GM19468 (cell line): ENCODE results near the gene CDON.

Source experiments
- ATAC-seq: cut with Tn5 transposase; IDR thresholded peaks from one replicate; pipeline ENCODE4 v1.9.1; 2021; ENCODE audit warnings: mild to moderate bottlenecking, moderate library complexity, moderate number of reproducible peaks; ENCODE audit not compliant: unreplicated experiment; ENCODE audit errors: extremely low read depth

CDON gene

DNA sequence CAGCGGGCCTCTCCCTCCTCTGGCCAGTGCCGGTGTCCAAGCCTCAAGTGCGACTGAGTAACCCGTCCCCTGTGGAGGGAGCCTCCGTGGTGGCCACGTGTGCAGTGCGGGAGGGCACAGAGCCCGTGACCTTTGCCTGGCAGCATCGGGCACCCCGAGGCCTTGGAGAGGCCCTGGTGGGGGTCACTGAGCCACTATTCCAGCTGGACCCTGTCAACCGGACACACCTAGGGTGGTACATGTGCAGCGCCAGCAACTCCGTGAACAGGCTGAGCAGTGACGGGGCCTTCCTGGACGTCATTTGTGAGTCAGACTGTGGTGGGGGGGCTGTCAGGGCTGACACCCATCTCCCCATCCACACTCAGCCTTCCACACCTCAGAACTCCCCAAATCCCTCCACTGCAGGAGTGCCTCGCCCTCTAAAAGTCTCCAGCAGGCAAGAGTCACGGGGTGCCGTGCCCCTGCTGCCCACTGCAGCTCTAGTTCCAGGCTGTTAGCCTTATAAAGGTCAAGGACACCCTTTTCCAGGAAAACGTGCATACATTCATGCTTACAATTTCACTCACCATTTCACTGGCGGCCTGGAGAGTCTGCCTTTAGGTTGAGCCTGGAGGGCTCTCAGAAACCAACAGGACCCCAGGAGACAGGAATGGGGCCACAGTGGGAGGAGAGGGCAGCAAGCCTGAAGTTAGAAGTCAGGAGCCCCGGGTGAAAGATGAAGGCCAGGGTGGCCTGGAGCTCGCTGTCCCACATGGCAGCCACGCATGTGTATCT, 114.2 kb downstream of the CDON start:
- ATAC-seq: no peak

DNA sequence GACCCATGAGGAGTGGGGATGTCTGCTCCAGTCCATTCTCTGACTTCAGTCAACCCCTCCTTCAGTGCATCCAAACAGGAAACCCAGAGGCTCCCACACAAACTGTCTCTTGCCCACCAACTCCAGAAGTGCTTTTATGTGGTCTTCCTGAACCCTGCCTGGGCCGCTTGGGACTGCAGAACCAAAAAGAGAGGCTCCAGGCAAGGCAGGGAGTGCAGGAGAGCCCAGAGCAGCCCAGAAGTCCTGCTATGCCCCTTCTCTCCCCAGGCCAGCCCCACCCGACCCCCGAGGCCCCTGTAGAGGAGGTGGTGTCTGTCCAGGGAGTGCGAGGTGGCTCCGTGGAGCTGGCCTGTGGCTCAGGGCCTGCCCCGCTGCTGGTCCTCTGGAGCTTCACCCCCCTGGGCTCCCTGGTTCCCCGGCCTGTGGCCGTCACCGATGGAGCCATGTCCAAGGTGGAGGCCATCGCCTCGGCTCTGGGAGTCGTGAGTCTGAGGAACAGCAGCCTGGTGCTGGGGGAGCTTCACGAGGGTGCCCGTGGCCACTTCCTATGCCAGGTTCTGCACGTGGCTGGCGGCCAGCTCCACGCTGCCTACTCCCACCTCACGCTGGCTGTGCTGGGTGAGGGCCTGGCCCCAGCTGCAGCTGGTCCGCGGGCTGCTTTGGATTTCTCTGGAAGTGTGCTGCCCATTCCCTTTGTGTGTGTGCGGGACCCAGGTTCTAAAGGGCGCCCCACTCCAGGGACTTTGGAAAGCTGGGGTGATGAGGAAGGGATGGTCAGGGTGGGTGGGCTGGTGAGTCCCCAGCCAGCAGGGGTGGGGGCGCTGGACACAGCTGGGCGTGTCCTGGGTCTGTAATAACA, 115.0 kb downstream of the CDON start:
- ATAC-seq: no peak

DNA sequence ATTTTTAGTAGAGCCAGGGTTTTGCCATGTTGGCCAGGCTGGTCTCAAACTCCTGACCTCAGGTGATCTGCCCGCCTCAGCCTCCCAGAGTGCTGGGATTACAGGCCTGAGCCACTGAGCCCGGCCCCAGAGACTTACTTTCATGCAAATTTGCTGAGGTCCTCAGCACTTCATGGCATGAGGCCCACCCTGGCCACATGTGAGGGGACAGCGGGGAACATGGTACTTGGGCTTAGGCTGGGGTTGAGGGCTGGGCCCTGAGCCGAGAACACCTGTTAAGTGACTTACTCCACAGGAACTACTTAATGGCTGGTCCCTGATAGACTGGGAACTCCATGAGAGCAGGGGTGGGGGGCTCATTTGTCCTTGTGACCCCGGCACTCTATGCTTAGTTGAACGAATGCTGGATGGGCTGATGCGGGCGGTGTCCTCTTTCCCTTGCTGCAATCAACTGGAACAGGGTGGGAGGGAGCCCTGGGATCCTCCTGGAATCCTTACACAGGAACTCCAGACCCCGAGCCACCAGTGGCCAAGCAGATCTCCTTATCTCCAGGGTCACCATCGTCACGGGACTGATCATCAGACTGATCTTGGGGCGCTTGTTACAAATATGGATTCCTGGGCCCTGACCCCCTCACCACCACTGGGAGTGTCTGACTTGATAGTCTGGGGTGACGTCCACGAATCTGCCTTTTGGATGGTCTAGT, 115.8 kb downstream of the CDON start:
- ATAC-seq: no peak

DNA sequence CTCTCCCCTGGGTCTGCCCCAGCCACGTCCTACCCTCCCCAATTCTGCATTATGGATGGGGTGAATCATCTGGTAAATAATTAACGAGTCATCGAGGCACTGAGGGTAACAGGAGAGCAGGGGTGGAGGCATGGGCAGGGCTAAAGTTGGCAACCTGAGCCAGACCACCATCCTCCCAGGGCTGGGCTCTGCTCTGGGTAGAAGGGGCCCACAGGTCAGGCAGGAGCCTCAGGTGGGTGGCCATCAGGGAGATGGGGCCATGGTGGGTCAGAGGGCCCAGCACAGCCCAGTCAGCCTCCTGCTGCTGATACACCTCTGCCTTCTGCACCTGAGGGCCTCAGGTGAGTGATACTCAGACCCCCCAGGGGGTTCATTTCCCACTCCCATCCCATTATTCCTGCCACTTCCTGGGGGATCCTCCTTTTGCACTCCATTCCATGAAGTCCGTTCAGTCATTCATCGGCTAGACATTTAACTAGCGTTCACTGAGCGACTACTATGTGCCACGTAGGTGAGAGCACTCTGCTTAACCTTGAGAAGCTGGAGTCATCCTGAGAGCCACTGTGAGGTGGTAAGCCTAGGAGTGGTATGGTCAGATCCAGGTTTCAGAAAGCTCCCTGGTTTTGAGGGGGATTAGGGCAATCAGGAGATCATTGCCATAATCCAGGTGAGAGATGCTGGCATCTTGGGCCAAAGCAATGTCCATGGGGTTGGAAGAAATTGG, 116.7 kb downstream of the CDON start, which contains the start of gene VSIG10L2:
TSS of gene VSIG10L2 (plus strand) at position 248 of the 724 bp plus-strand sequence. CDS start at position 260, 12 bp downstream.
- no peak for ATAC-seq

DNA sequence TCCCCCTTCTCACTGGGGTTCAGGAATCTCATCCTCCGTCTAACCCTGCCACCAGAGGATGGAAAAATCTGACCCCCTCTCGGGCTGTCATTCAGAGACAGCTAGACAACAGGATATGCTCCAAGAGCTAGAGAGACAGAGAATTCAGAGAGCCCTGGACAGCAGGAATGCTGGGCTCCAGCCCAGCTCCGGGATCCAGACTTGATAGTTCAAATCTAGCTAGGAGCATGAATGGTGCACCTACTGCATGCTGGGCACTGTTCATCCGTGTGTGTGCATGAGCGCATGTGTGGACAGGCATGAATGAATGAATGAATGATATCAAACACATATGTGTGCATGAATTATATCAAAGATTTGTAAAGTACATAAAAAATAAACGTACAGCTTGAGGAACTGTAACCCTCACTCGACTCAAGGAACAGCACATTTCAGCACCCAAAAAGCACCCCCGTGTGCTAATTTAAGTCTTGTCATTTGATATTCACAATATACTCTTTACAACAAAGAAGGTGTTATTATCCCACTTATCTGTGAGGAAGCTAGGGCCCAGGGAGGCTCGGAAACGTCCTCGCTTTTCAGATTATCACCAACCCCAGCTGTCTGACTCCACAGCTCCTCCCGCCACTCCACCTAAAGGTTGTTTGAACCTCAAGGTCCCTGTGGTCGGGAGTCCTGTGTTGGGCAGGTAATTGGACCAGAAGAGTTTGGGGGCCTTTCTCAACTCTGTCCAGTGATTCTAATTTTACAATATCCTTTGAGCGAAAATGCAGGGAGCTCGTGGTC, 117.5 kb downstream of the CDON start:
- ATAC-seq: no peak

DNA sequence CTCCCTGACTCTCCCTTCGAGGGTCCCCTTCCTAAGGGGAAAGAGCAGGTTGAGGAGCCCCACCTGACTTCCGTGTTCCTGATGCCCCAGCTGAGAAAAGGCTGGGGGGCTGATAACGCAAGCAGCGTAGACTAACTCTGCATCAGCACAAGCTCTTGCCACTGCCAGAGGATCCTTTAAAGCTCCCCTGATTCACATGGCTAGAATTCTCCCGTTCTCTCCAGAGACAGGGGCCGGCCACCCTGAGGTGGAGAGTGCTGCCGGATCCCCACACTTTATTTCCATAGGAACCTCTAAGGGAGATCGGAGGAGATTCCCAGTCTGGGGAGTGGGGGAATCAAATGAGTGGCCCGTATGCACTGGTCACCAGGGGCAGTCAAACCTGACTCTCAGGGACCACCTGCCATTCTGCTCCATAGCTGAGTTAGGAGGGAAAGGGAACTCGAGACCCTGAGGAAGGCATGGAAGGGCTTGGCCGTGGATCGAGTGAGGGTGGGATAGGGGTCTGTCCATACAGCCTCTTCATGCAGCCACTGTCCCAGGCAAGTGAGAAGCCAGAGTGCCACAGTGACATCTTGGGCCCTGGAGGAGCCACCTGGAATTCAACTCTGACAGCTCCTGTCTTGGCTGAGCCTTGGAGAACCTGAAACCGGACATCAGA, 118.2 kb downstream of the CDON start:
- no peak for ATAC-seq

DNA sequence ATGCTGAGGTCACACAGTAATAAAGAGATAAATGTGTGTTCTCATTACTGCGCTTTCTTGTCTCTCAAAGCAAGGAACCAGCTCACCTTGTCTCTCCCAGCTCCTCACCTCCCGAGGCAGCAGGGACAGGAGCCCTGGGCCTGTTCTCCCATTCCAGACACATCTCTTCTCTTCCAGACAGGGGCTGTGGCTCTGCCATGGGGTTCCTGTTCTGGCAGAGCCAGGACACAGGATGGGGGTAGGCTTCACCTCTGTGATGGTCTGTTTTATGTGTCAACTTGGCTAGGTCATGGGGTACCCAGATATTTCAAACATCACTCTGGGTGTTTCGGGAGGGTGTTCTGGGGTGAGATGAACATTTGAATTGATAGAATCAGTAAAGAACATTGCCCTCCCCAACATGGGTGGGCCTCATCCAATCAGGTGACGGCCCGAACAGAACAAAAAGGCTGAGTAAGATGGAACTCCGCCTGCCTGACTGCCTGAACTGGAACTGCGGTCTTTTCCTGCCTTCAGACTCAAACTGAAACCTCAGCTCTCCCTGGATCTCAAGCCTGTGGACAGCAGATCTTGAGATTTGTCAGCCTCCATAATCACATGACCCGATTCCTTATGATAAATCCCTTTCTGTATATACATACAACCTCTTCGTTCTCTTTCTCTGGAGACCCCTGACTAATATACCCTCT, 118.9 kb downstream of the CDON start:
- ATAC-seq: no peak

DNA sequence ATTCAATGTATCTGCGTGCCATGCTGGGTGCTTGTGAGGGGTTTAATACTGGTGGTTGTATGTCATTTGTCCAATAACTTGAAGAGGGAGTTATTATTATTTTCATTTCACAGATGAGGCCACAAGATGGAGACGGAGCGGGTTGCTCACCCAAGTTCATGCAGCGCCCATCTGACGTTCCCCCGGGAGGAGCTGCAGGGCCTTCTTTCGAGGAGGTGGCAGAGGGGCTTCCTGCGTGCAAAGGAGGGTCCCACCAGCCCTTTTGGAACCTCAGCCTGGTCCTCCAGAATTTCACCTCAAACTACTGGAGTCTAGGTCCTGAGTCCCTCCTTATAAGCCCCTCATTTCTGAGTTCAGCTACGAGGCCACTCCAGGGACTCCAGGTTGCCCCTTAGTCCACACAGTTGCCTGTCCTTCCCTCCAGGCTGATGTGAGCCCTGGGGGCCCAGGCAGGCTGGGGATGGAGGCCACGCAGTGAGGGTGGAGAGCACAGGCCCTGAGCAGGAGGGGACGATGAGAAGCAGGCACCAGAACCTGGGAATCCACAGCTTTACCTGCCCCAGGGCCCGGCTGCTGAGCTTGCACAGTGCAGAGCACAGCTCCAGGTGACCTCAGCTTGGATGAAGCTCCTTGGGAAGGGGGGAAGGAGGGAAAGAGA, 119.8 kb downstream of the CDON start:
- ATAC-seq: no peak

DNA sequence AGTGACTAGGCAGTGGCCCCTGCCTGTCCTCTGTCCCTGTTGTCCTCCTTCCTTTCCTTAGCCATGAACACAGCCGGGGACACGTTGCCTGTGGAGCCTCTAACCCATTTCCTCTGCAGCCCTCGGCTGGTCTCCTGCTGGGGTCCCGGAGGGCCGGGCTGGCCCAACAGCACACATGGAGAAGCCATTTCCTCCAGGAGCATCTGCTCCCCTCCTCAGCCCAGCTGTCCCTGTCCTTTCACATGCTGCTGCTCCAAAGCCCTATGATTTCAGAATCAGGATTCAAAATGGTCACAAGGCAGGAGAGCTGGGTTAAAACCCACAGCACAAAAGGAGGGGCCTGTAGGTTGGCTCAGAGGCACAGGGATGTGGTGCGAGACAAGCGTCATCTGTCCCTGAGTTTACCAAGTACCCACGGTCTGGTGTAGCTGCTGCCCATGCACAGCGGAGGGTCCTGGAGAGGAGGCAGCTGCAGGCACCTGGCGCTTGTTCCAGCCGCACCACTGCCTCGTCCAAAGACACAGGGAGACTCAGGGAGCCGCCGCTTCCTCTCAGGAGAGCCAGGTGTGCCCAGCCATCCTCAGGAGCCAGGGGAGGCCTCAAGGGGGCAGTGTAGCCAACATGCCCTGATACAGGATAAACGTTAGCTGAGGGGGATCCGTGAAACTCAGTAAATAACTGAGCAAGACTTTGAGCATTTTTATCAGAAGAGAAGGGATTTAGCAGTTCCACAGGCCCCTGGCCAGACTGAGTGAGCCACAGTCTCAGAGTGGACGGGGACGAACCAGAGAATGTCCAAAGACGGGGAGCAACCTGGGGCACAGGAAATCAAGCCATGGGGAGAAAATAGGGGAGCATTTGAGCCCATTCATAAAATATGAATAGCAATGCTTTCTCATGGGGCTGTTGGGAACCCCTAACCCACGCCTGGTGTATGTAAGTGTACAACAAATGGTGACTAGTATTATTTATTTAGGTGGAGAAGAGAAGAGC, 120.8 kb downstream of the CDON start:
- ATAC-seq: no peak

DNA sequence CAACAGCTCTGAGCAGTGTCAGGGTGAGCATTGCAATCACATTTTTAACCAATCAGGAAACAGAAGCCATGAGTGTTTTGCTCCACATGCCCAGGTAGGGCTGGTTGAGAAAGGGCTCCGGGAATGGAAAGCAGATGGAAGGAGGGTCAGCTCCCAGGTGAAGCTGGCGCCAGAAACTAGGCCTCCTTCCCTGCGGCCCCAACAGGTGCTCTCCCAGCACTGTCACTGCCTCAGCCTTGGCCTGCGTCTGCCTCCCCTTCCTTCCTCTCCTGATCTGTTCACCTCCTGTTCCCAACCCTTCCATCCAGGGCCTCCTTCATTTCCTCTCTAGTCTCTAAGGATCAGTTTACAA, 121.4 kb downstream of the CDON start:
- no peak for ATAC-seq

DNA sequence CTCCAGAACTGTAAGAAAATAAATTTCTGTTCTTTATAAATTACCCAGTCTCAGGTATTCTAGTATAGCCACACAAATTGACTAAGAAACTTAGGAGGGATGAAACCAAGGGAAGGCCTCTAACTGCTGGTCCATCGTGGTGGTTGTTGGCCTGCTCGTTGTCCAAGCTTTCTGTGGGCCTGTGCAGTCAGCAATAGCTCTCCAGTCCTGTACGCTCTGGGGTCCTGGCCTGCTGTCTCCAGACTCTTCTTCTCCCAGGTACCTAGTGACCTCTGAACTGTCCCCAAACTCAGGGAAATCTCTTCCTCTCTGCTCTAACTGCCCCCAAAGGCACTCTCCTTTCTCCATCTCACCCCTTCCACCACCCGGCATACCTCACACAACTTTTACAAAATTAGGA, 122.5 kb downstream of the CDON start:
- ATAC-seq: no peak

DNA sequence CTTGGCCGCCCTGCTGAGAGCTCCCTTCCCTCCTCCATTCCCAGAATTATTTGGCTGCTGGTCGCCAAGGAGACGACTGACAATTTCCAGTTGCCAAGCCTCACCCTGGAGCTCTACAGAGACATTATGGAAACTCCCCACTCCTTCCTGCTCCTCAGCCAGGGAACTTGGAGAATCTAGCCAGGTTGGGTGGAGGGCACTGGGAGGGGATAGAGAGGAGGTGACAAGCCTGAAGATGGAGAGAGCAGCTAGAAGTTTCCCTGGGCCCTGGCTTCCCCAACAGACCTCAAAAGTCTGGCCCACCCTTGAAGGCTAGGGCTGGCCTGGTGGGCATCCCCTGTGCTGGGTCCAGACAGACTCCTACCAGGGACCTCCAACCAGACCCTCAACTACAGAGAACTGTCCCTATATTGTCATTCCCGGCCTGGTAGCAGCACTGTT, 123.6 kb downstream of the CDON start:
- ATAC-seq: no peak

DNA sequence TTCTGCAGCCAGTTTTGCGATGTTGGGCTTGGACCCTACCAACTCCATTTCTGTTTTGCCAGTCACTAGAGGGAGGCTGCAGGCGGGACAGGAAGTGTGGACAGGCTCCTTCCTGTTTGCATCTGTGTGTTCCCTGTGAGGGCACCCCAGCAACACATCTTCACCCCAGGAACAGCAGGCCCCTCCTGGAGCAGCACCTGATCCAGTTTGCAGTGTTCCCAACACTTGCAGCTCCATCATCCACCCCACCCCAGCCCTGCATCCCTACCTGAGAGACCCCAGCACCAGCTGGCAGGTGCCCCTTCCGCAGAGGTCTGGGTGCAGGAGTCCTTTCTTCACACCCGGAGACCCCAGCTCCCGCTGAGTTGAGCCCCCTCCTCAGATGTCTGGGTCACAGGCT, 124.2 kb downstream of the CDON start:
- ATAC-seq: no peak

DNA sequence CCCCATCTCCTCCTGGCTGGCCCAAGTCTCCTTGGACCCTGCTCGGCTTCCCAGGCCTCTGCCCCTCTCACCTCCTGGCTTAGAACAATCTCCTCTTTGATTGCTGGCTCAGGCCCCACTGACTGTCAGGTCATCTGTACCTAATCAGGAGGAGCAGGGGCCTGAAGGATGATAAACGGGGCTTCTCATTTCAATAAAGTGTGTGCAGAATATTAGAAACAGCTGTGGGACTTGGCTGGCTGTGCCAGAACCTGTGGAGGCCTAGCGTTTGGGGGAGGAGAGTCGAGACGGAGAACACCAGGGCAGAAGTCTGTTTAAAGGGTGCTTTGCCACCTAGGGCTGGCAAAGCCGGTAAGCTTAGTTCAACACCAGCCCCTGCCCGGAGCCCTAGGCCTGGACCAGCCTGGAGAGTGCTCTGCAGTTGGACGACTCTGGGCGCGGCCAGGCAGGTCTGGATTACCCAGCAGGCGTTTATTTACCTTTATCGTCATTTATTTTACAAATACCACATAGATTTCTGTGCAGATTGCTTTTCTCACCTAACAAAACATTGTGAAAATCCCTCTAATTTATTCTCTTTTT, 127.0 kb downstream of the CDON start:
- ATAC-seq: no peak

DNA sequence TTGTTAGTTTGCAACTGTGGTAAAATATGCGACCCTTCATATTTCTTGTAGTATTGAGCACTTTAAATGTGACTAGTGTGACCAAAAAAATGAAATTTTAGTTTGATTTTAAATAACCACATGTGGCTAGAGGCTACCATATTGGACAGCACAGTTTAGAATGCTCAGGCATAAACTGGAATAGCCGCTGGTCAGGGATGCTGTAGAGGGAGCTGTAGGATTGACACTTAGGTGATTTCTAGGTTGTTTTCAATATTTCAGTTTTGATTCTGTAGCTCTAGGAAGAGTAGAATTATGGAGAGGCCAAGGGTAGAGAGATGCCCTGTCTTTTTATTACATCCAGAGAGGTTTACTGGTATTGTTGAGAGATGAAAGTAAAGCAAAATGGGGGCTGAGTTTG, 127.6 kb downstream of the CDON start:
- ATAC-seq: no peak

DNA sequence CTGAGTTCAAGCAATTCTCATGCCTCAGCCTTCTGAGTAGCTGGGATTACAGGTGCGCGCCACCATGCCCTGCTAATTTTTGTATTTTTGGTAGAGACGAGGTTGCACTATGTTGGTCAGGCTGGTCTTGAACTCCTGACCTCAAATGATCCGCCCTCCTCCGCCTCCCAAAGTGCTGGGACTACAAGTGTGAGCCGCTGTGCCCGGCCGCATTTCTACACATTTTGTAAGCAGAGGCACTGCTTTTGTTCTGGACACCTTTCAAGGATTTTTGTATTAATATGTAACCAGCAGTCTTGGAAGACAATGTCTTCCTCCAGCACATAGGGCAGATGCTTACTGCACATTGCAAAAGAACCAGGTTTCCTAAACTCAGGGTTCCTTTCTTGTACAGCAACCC, 128.2 kb downstream of the CDON start:
- ATAC-seq: no peak
